Stomach (tissue), 4 donors: ENCODE results near the gene SEMA4D.

Experiments used
- POLR2A ChIP-seq, 4 donors: fragments of 450-650 bp; IDR thresholded peaks; one replicate each; pipeline ENCODE4 v1.6.1; 2016; ENCODE audit warnings: antibody characterized with exemption in 4 of 4, control low read depth in 2 of 4, mild to moderate bottlenecking in 1 of 4, moderate library complexity in 1 of 4
- POLR2AphosphoS5 ChIP-seq, 3 donors: sonication (generic); formaldehyde crosslinking; IDR thresholded peaks; one replicate each; pipeline ENCODE4 v1.6.1; 2016; ENCODE audit warnings: antibody characterized with exemption in 3 of 3
- TF ChIP-seq, protein P1 (sequence below), 7 experiments: fragments of 450-650 bp in 4 of 7; fragments of 200-600 bp in 3 of 7; sonication (generic) in 3 of 7; IDR thresholded peaks; one replicate each; pipeline ENCODE4 v1.5.1; 2016 to 2019; ENCODE audit warnings: antibody characterized with exemption in 7 of 7, control low read depth in 2 of 7, mild to moderate bottlenecking in 1 of 7

DNA sequence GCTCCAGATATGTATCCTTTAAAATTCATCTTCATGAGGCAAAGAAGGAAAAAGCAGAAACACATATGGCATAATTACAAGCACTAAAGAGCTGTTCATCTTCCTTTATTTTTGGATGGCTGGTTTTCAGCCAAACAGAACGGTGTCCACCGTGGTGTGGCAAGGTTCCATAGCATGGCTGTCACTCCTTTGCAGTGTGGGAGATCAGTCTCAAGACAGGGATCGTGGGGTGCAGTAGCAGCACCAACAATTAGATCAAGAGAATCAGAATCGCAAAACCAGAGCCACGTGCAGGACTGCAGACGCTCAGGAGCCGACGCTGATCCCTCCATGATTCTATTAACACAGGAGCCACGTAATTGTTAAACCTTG is 79.5 kb downstream of the SEMA4D start:
- TF ChIP-seq POLR2A (IDR thresholded peaks at IDR 0.05): no peak
- TF ChIP-seq, protein P1, sequence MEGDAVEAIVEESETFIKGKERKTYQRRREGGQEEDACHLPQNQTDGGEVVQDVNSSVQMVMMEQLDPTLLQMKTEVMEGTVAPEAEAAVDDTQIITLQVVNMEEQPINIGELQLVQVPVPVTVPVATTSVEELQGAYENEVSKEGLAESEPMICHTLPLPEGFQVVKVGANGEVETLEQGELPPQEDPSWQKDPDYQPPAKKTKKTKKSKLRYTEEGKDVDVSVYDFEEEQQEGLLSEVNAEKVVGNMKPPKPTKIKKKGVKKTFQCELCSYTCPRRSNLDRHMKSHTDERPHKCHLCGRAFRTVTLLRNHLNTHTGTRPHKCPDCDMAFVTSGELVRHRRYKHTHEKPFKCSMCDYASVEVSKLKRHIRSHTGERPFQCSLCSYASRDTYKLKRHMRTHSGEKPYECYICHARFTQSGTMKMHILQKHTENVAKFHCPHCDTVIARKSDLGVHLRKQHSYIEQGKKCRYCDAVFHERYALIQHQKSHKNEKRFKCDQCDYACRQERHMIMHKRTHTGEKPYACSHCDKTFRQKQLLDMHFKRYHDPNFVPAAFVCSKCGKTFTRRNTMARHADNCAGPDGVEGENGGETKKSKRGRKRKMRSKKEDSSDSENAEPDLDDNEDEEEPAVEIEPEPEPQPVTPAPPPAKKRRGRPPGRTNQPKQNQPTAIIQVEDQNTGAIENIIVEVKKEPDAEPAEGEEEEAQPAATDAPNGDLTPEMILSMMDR (IDR thresholded peaks at IDR 0.05): no peak
- TF ChIP-seq POLR2AphosphoS5 (IDR thresholded peaks at IDR 0.05): no peak
